KMS-11 (cell line): Measurements from ENCODE around the gene GPR68.

Source experiments
- H2AFZ ChIP-seq: fragments of 200-600 bp; sonication (generic); 2 replicates; pipeline ENCODE4 v1.6.1; 2016; ENCODE audit warnings: antibody characterized with exemption, mixed run types, low read depth
- H3K27ac ChIP-seq: fragments of 200-600 bp; sonication (generic); 2 replicates; pipeline ENCODE4 v1.6.1; 2016; ENCODE audit warnings: mild to moderate bottlenecking, mixed run types
- H3K27me3 ChIP-seq: fragments of 200-600 bp; sonication (generic); 2 replicates; pipeline ENCODE4 v1.6.1; 2017; ENCODE audit warnings: mild to moderate bottlenecking, low read depth, mixed run types, moderate library complexity; ENCODE audit not compliant: insufficient read depth
- H3K36me3 ChIP-seq: fragments of 200-600 bp; sonication (generic); 2 replicates; pipeline ENCODE4 v1.6.1; 2017; ENCODE audit warnings: mild to moderate bottlenecking, mixed run types; ENCODE audit not compliant: insufficient read depth
- H3K4me1 ChIP-seq: fragments of 200-600 bp; sonication (generic); 2 replicates; pipeline ENCODE4 v1.6.1; 2016; ENCODE audit warnings: mild to moderate bottlenecking, low read depth, mixed run types; ENCODE audit not compliant: poor library complexity, severe bottlenecking
- H3K4me2 ChIP-seq: fragments of 200-600 bp; sonication (generic); 2 replicates; pipeline ENCODE4 v1.7.0; 2016; ENCODE audit warnings: mild to moderate bottlenecking, mixed run types
- H3K4me3 ChIP-seq: fragments of 200-600 bp; sonication (generic); IDR thresholded peaks from 2 replicates; pipeline ENCODE4 v1.6.1; 2017; ENCODE audit warnings: low read depth, low read length, mixed read lengths; ENCODE audit not compliant: insufficient read depth
- H3K79me2 ChIP-seq: fragments of 200-600 bp; sonication (generic); 2 replicates; pipeline ENCODE4 v1.6.1; 2016; ENCODE audit warnings: low read depth, mixed run types; ENCODE audit not compliant: insufficient read depth
- H3K9ac ChIP-seq: fragments of 200-600 bp; sonication (generic); 2 replicates; pipeline ENCODE4 v1.6.1; 2016; ENCODE audit warnings: mild to moderate bottlenecking, mixed run types
- H4K20me1 ChIP-seq: fragments of 200-600 bp; sonication (generic); 2 replicates; pipeline ENCODE4 v1.6.1; 2016; ENCODE audit warnings: mild to moderate bottlenecking, mixed run types; ENCODE audit not compliant: insufficient read depth
- TF ChIP-seq, protein P1 (sequence below): fragments of 200-600 bp; sonication (generic); conservative IDR thresholded peaks from 2 replicates; pipeline ENCODE4 v1.6.1; 2017; ENCODE audit warnings: low read depth, mild to moderate bottlenecking, antibody characterized with exemption, low read length, moderate library complexity, mixed read lengths

The GPR68 gene, protein sequence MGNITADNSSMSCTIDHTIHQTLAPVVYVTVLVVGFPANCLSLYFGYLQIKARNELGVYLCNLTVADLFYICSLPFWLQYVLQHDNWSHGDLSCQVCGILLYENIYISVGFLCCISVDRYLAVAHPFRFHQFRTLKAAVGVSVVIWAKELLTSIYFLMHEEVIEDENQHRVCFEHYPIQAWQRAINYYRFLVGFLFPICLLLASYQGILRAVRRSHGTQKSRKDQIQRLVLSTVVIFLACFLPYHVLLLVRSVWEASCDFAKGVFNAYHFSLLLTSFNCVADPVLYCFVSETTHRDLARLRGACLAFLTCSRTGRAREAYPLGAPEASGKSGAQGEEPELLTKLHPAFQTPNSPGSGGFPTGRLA

DNA sequence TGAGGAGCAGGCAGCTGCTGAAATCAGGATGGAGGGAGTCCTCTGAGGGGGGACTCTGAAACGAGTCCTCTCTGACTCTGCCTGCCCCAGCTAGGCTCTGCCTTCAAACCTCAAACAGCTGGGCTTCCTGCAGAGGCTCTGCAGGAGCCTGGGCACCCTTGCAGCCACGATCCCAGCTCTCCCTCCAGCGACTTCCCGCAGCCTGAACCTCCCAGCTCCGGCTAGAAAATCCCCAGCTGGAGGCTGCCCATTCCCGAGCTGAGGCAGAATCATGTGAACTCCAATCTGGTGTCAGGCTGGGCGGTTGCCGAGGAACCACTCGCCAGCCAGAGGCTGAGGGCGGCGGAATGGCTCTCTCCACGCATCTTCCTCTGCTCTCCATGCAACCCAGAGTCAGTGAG is at the start of gene GPR68:
GPR68 (minus strand) TSS at position 204 of the 401 bp plus-strand sequence. CDS start 9,654 bp downstream, outside the sequence.
- Histone ChIP-seq H3K27me3 (no peaks in the 10 kb centered on the region), H4K20me1 (no peaks in the 10 kb centered on the region), H3K36me3 (no peaks in the 10 kb centered on the region), H3K9ac (peak within 1 kb of the TSS; percentile 58; the same call in 1 of the 2 replicates), H3K79me2 (no peaks in the 10 kb centered on the region), H3K4me1 (peaks cover 72% of the 10 kb centered on the region), H3K4me3 (no peak within 1 kb of the TSS), H3K4me2 (peak within 1 kb of the TSS; percentile 64), H2AFZ (peak within 1 kb of the TSS; percentile 44; the same call in 1 of the 2 replicates), H3K27ac (peak within 1 kb of the TSS; percentile 92)
- TF ChIP-seq, protein P1, sequence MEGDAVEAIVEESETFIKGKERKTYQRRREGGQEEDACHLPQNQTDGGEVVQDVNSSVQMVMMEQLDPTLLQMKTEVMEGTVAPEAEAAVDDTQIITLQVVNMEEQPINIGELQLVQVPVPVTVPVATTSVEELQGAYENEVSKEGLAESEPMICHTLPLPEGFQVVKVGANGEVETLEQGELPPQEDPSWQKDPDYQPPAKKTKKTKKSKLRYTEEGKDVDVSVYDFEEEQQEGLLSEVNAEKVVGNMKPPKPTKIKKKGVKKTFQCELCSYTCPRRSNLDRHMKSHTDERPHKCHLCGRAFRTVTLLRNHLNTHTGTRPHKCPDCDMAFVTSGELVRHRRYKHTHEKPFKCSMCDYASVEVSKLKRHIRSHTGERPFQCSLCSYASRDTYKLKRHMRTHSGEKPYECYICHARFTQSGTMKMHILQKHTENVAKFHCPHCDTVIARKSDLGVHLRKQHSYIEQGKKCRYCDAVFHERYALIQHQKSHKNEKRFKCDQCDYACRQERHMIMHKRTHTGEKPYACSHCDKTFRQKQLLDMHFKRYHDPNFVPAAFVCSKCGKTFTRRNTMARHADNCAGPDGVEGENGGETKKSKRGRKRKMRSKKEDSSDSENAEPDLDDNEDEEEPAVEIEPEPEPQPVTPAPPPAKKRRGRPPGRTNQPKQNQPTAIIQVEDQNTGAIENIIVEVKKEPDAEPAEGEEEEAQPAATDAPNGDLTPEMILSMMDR: no peak

DNA sequence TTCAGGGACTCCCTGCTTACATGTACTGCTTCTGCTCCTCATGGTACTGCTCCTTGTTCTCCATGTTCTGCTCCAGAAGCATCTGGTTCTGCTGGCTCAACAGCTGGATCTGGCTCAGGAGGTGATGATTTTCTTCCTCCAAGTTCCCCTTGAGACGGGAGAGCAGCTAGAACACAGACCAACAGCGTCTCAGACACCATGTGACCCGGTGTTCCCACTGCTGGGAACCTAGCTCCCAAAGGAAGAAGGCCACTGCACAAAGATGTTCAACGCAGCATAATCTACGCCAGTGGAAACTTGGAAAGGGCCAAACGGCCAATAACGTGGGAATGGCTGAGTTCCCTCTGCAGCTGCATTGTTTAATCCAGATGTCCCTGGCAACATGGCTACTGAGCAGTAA is 49.6 kb upstream of the GPR68 start:
- no peaks in the 10 kb centered on the region for H3K36me3 ChIP-seq
- TF ChIP-seq, protein P1: no peak
- no peak overlapping the region for H3K9ac ChIP-seq

DNA sequence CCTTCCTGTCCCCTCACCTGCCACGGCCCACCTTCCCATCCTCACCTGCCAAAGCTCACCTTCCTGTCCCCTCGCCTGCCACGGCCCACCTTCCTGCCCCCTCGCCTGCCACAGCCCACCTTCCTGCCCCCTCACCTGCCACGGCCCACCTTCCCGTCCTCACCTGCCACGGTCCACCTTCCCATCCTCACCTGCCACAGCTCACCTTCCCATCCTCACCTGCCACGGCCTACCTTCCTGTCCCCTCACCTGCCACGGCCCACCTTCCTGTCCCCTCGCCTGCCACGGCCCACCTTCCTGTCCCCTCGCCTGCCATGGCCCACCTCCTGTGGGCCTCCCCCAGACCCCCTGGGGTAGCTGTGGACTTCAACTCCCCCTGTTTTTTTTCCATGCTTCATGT is 48.8 kb upstream of the GPR68 start:
- Histone ChIP-seq H4K20me1 (no peaks in the 10 kb centered on the region), H3K4me2 (no peak overlapping the region), H3K4me1 (no peaks in the 10 kb centered on the region), H3K9ac (no peak overlapping the region), H3K79me2 (no peaks in the 10 kb centered on the region), H3K4me3 (no peak overlapping the region), H3K27me3 (no peaks in the 10 kb centered on the region), H3K36me3 (no peaks in the 10 kb centered on the region), H3K27ac (no peak overlapping the region), H2AFZ (no peak overlapping the region)
- TF ChIP-seq, protein P1: no peak

More for the DNA sequence above, 49.6 kb upstream of the GPR68 start:
- Histone ChIP-seq H3K4me1 (no peaks in the 10 kb centered on the region), H3K27ac (no peak overlapping the region), H3K79me2 (no peaks in the 10 kb centered on the region), H3K27me3 (no peaks in the 10 kb centered on the region), H2AFZ (no peak overlapping the region), H4K20me1 (no peaks in the 10 kb centered on the region), H3K4me2 (no peak overlapping the region), H3K4me3 (no peak overlapping the region)

DNA sequence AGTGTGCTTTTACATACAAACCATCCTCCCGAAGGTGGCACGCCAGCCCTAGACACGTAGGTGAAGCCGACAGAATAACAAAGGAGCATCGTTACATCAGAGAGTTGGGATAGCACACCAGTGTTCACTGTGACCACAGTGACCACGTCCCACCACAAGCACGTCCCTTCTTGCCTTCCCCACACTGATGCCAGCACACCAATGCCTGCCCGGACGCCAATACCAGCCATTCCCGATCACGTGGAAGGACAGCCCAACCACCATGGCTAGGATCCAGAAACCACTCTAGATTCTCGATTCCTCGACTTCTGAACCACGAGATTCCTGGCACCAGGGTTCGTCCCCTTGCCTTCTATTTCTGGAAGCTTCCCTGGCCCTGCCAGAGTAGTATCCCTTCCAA is 48.0 kb upstream of the GPR68 start:
- Histone ChIP-seq H4K20me1 (no peaks in the 10 kb centered on the region), H3K27me3 (no peaks in the 10 kb centered on the region), H3K79me2 (no peaks in the 10 kb centered on the region), H3K9ac (no peak overlapping the region), H3K27ac (no peak overlapping the region), H3K4me2 (no peak overlapping the region), H2AFZ (no peak overlapping the region), H3K4me3 (no peak overlapping the region), H3K36me3 (no peaks in the 10 kb centered on the region), H3K4me1 (no peaks in the 10 kb centered on the region)
- TF ChIP-seq, protein P1: no peak
